Stimulated activated CD8-positive, alpha-beta memory T cell treated with anti-CD3 and anti-CD28 coated beads, Interleukin-12 subunit alpha, Interleukin-12 subunit beta, amount 100 ng/mL, for 24 hours (primary cell): ENCODE results near the gene NEK11.

Experiments
- DNase-seq: peaks from one replicate; pipeline ENCODE4 v3.0.0-alpha.2; 2020; ENCODE audit errors: extremely low read depth

The NEK11 gene

DNA sequence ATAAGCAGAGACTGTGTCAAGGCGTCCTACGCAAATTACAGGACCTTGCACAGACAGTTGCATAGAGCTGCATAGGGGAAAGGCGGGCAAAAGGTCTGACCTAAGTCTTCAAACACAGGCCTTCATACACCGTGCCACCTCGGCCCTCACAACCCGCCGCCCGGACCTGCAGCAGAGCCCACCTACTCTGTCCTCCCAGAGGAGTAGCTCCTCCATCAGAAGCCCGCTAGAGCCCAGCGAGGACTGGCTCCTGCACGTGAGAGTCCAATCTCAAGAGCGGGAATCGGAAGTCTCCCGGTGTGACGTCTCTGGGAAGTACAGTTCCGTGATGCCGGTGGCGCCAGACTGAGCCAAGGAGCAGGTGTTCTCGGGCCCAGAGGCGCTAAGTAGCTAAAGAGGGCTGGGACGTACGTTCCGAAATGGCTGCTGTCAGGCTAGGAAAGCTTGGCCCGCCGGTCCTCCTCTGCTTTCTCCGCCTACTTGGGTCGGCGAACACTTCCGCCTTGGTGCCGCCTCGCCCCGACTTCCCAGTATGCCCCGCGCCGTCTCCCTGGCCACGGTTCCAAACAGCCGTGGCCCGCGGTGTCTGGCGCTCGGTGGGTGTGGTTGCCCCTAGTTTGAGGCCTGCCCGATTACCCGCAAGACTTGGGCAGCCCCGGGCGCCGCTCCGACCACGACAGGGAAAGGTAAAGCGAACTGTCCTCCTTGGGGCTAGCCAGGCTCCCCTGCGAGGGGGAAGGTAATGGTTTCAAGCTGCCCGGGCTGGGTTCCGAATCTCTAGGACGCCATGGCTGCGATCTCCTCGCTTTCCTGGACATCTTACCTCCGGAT, at the start of gene NEK11, which contains the start of gene ASTE1:
NEK11 (plus strand) TSS at position 557 of the 831 bp plus-strand sequence. CDS start 2,832 bp downstream, outside the sequence.
ASTE1 (minus strand) TSS at position 505 of the 831 bp plus-strand sequence. CDS start 1,519 bp downstream, outside the sequence.
- peak; percentile 86 for DNase-seq

DNA sequence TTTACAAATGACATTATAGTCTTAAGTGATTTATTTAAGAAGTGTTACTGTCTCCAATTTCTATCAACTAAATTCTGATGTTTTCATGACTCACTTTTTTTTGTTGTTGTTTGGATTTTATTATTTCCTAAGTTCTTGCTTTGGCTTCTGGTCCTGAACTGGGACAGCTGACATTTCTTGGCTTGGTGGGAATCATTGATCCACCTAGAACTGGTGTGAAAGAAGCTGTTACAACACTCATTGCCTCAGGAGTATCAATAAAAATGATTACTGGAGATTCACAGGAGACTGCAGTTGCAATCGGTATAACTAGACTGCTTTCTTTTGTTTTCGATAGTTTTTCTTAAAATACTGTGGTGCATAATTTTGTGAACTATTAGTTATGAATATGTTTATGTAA, 47.6 kb upstream of the NEK11 start:
- no peak for DNase-seq

- DNase-seq = no peak
These were observed 45.2 kb upstream of the NEK11 start for GRCh38 chr3:130981469-130981868.

DNA sequence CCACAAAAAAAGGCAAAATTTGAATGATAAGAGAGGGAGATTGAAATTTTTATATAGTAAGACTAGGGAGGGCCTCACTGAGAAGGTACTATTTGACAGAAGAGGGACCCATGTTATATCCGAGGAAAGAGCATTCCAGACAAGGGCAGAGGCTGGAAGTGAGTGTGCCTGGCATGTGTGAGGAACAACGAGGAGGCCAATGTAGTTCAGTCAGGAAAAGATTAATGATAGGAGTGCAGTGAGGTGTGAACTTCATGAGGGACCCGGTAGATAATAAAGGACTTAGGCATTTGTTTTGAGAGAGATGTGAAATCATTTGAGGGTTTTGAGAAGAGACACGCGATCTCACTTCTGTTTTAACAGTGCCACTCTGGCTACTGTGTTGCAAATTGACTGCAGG, 36.4 kb upstream of the NEK11 start:
- no peak for DNase-seq

- DNase-seq = no peak
These were observed 35.6 kb upstream of the NEK11 start for GRCh38 chr3:130991126-130991525.

DNA sequence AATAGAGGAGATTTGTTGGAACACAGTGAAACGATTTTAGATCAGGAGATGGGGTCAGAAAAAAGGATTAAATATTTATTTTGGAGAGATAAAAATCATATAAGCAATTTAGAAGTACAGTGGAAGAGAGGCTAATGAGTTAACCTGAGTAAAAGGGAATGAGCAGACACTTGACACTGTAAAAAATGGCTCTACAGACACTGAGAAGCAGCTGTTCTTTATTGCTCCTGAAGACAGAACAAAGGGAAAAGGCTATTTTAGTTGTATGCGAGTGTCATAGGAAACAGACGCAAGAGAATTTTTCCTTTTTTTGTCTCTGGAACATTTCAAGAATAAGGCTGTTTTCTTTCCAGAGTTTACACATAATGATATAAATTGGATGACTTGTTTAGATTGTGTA, 34.3 kb upstream of the NEK11 start:
- DNase-seq = no peak

GRCh38 chr3:130997289-130997688, 29.4 kb upstream of the NEK11 start:
- DNase-seq = no peak

GRCh38 chr3:131001071-131001470, 25.6 kb upstream of the NEK11 start:
- DNase-seq = no peak

- DNase-seq = no peak
These were observed 22.1 kb upstream of the NEK11 start for GRCh38 chr3:131004603-131005002.

GRCh38 chr3:131007256-131007655, 19.4 kb upstream of the NEK11 start:
- DNase-seq = no peak

GRCh38 chr3:131007782-131008181, 18.9 kb upstream of the NEK11 start:
- no peak for DNase-seq

GRCh38 chr3:131008326-131008725, 18.4 kb upstream of the NEK11 start:
- DNase-seq = no peak

DNA sequence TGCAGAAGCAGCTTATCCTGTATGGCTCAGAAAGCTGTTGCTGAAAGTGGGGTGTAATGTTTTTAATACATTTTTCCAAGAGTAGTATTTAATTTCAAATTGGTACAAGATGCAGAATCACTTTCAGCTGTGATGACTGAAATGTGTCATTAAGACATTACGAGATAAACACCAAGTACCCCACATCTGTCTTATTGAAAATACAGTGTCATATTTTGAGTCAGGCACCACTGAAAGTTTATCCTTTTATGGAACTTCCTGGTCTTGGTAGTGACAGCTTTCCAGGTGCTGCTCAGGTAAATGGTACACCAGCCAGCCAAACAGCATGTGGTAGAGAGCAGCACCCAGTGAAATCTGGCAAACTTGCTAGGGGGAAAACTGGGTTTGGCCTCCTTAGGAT, 17.0 kb upstream of the NEK11 start:
- no peak for DNase-seq

- no peak for DNase-seq
These were observed 7.7 kb upstream of the NEK11 start for GRCh38 chr3:131018970-131019369.

GRCh38 chr3:131020122-131020693, 6.5 kb upstream of the NEK11 start:
- no peak for DNase-seq

- no peak for DNase-seq
These were observed 1.1 kb upstream of the NEK11 start for GRCh38 chr3:131025539-131025938.

DNA sequence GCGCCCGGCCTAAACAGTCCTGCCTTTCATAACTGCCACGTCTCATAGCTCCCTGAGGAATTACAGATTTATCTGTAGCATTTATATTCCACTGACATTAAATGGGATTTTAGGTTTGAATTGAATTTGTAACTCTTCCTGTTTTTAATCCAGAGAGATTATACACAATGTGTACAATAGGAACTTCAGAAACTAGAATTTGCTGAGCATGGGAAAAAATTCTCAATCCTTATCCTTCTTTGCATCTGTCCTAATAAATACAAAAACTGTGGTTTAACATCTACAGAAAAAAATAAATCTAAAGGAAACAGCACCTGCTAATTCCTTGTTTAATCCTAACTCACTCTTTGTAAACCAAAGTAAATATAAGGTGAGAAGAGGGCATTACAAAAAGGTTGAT, 2.2 kb downstream of the NEK11 start:
- no peak for DNase-seq

DNA sequence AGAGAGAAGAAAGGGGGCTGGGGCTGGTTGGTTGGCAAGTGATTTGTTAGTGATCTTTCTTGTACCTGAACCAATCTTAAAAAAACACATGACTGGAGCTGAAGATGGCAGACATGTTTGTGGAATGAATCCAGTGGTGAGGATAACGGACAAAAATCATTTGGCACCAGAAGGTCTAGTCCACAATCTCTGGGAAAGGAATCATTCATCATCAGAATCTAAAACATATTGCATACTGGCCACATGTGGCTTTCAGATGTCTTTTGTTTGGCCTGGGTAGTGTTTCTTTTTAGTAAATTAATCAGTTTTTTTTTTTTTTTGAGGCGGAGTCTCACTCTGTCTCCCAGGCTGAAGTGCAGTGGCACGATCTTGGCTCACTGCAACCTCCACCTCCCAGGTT, 5.0 kb downstream of the NEK11 start:
- no peak for DNase-seq

DNA sequence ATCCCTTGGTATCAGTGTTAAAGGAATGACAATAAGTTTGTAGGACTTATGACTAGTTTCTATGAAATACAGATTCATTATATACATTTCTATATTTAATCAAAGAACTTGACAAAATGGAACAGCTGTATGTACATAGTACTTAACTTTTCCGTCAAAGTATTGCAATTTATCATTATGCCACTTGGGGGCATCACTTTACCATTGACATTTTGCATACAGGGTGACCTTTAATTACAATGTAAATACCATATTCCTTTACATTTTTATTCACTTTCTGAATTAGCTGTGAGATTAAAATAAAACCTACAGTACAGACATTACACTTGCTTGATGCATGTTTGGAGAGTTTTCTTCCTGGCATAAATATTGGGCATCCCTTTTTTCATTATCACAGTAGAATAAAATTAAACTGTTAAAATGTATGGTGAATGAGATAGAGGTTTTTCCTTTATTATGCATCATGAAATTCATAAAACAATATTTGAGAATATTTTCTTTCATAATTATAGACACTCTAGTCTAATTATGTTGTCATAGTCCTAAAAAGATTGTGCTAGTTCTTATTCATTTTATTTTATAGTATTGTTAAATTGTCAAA, 6.9 kb downstream of the NEK11 start:
- DNase-seq = no peak

DNA sequence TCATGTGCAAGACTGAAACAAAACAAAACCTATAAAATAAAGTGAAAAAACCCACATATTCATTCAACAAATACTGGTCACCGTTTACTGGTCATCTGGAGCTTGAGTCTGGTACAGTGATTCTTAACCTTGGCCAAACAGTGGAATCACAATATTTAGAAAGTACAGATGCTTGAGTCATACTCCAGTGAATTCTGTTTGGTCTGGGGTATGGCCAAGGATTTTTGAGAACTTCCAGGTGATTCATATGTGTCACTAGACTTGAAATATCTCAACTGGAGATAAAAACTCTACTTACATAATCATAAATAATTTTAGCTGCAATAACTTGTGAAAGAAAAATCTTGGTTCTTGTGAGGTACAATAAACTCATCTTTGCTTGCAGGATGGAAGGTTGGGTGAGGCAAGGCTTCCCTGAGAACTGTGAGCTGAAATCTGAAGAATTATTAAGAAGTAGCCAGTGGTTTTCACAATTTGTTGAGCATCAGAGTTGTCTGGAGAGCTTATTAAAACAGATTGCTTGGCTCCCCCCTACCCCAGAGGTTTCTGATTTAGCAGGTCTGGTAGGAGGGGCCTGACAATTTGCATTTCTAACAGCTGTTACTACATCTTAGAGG, 9.6 kb downstream of the NEK11 start:
- no peak for DNase-seq

DNA sequence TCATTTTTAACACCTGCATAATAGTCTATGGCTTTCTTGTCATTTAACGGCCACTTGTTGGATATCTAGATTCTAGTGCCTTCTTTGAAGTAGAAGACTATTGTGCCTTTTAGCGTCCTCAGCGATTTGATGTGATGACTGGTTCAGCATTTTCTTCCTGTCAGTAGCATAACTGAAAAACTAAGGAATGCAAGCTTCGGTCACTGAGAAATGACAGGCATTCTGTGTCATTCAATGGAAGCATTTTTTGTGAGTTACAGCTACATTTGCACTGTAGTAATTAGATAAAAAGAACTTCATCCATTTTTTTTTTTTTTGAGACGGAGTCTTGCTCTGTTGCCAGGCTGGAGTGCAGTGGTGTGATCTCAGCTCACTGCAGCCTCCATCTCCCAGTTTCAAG, 10.3 kb downstream of the NEK11 start:
- no peak for DNase-seq

GRCh38 chr3:131038326-131038725, 11.6 kb downstream of the NEK11 start:
- DNase-seq = no peak
